Stomach (tissue), 4 donors: ENCODE measurements around the gene ATXN10.

Experiments
- EP300 ChIP-seq: sonication (generic); formaldehyde crosslinking; IDR thresholded peaks from one replicate; pipeline ENCODE4 v1.6.1; 2017; ENCODE audit warnings: antibody characterized with exemption
- POLR2A ChIP-seq, 4 donors: fragments of 450-650 bp; IDR thresholded peaks; one replicate each; pipeline ENCODE4 v1.6.1; 2016; ENCODE audit warnings: antibody characterized with exemption in 4 of 4, control low read depth in 2 of 4, mild to moderate bottlenecking in 1 of 4, moderate library complexity in 1 of 4
- POLR2AphosphoS5 ChIP-seq, 3 donors: sonication (generic); formaldehyde crosslinking; IDR thresholded peaks; one replicate each; pipeline ENCODE4 v1.6.1; 2016; ENCODE audit warnings: antibody characterized with exemption in 3 of 3
- TF ChIP-seq, protein P1 (sequence below), 7 experiments: fragments of 450-650 bp in 4 of 7; fragments of 200-600 bp in 3 of 7; sonication (generic) in 3 of 7; IDR thresholded peaks; one replicate each; pipeline ENCODE4 v1.5.1; 2016 to 2019; ENCODE audit warnings: antibody characterized with exemption in 7 of 7, control low read depth in 2 of 7, mild to moderate bottlenecking in 1 of 7

DNA sequence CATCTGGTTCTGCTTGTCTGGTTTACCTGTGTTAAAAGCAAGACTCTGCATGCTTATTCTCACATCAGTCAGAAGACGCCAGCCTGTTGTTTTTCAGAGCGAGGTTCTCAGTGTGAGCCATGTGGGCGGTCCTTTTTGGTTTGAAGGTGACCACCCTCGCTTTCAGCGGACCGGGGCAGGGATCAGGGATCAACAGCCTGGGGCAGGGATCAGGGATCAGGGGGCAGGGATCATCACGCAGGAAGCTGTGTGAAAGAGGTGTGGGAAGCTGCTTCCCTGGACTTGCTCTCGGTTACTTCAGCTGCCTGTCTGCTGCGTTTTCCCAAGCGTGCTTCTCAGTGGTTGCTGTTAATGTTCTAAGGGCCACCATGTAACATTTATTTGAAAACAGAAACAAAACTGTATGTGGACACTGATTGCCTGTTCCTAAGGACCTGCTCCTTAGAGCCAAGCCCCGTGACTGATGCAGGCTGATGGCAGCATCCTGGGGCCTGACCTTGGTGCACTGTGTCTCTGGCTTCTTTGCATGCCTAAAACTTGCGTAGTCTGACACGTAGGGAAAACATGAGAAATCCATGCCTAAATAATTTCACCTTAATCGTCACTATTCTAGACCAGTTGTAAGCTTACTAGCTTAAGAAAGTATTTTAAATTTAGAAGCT, 146.9 kb downstream of the ATXN10 start:
- TF ChIP-seq, protein P1, sequence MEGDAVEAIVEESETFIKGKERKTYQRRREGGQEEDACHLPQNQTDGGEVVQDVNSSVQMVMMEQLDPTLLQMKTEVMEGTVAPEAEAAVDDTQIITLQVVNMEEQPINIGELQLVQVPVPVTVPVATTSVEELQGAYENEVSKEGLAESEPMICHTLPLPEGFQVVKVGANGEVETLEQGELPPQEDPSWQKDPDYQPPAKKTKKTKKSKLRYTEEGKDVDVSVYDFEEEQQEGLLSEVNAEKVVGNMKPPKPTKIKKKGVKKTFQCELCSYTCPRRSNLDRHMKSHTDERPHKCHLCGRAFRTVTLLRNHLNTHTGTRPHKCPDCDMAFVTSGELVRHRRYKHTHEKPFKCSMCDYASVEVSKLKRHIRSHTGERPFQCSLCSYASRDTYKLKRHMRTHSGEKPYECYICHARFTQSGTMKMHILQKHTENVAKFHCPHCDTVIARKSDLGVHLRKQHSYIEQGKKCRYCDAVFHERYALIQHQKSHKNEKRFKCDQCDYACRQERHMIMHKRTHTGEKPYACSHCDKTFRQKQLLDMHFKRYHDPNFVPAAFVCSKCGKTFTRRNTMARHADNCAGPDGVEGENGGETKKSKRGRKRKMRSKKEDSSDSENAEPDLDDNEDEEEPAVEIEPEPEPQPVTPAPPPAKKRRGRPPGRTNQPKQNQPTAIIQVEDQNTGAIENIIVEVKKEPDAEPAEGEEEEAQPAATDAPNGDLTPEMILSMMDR (IDR thresholded peaks at IDR 0.05): no peak
- no peak for TF ChIP-seq POLR2AphosphoS5 (IDR thresholded peaks at IDR 0.05)
- no peak for TF ChIP-seq POLR2A (IDR thresholded peaks at IDR 0.05)
- TF ChIP-seq EP300: no peak
